IMR-90 (cell line): ENCODE results near the gene TTL. TPM values are rescaled to one million over a fixed set of nuclear protein-coding genes. Genes with fewer than 3 reads are reported as not detected.

Source experiments
- ATAC-seq: fragments of 200-7000 bp; cut with Tn5 transposase; 2 replicates; pipeline ENCODE4 v1.9.1; 2020; ENCODE audit warnings: low read depth, mild to moderate bottlenecking, moderate library complexity
- BruUV-seq: library from RNA; stranded (reverse); fragments of 400-500 nt; replicated peaks from 2 replicates; lab custom pipeline; 2021; lab: Mats Ljungman, UMichigan
- CTCF ChIA-PET: fragments of 300-600 bp; formaldehyde crosslinking; extraction: SDS; loops from one replicate; lab custom pipeline; 2021; ENCODE audit warnings: antibody characterized with exemption; lab: Yijun Ruan, JAX
- POLR2A ChIA-PET: fragments of 300-600 bp; sonication (Branson Sonifier 250); formaldehyde crosslinking; loops from one replicate; lab custom pipeline; 2022; ENCODE audit warnings: antibody characterized with exemption; ENCODE audit not compliant: unreplicated experiment; lab: Charles Lee
- DNase-seq: peaks from one replicate; pipeline ENCODE4 v3.0.0; 2013
- H2AFZ ChIP-seq: replicated peaks from 2 replicates; pipeline ENCODE3; 2013; ENCODE audit warnings: low read length, mild to moderate bottlenecking; ENCODE audit not compliant: poor library complexity
- H2AK5ac ChIP-seq: 2 replicates; pipeline ENCODE4 v1.6.1; 2013; ENCODE audit warnings: low read depth, low read length, inconsistent platforms
- H2AK9ac ChIP-seq: replicated peaks from 2 replicates; pipeline ENCODE3; 2013; ENCODE audit warnings: mild to moderate bottlenecking, low read depth, low read length, moderate library complexity; ENCODE audit not compliant: poor library complexity
- H2BK120ac ChIP-seq: 2 replicates; pipeline ENCODE4 v1.6.1; 2013; ENCODE audit warnings: low read depth, low read length, inconsistent platforms
- H2BK15ac ChIP-seq: 3 replicates; pipeline ENCODE4 v1.6.1; 2013; ENCODE audit warnings: low read depth, low read length, inconsistent platforms
- H2BK20ac ChIP-seq: 2 replicates; pipeline ENCODE4 v1.6.1; 2013; ENCODE audit warnings: low read depth, mild to moderate bottlenecking, inconsistent platforms, low read length, moderate library complexity
- H2BK5ac ChIP-seq: 2 replicates; pipeline ENCODE4 v1.6.1; 2013; ENCODE audit warnings: mild to moderate bottlenecking, low read depth, low read length, inconsistent platforms; ENCODE audit not compliant: poor library complexity, severe bottlenecking
- H3K14ac ChIP-seq: replicated peaks from 2 replicates; pipeline ENCODE4 v1.6.1; 2013; ENCODE audit warnings: low read depth, low read length, inconsistent platforms
- H3K18ac ChIP-seq: 2 replicates; pipeline ENCODE4 v1.6.1; 2013; ENCODE audit warnings: low read depth, low read length, control low read depth
- H3K23ac ChIP-seq: 2 replicates; pipeline ENCODE4 v1.6.1; 2013; ENCODE audit warnings: low read depth, low read length, inconsistent platforms
- H3K27ac ChIP-seq: 2 replicates; pipeline ENCODE4 v1.5.1; 2013; ENCODE audit warnings: mild to moderate bottlenecking, control low read depth, low read length; ENCODE audit not compliant: insufficient read depth
- H3K27me3 ChIP-seq: 2 replicates; pipeline ENCODE4 v1.6.1; 2013; ENCODE audit warnings: low read length; ENCODE audit not compliant: control insufficient read depth, insufficient read depth
- H3K36me3 ChIP-seq: 2 replicates; pipeline ENCODE4 v1.6.1; 2013; ENCODE audit warnings: low read length, mixed read lengths; ENCODE audit not compliant: control insufficient read depth, insufficient read depth
- H3K4ac ChIP-seq: 2 replicates; pipeline ENCODE4 v1.6.1; 2013; ENCODE audit warnings: low read depth, low read length, inconsistent platforms
- H3K4me1 ChIP-seq: 2 replicates; pipeline ENCODE4 v1.6.1; 2013; ENCODE audit warnings: low read length, mixed read lengths; ENCODE audit not compliant: control insufficient read depth, insufficient read depth
- H3K4me2 ChIP-seq: 2 replicates; pipeline ENCODE4 v1.6.1; 2013; ENCODE audit warnings: low read depth, mild to moderate bottlenecking, control low read depth, low read length, moderate library complexity
- H3K4me3 ChIP-seq: 2 replicates; pipeline ENCODE4 v1.5.1; 2013; ENCODE audit warnings: low read depth, mild to moderate bottlenecking, control low read depth, low read length, moderate library complexity; ENCODE audit not compliant: insufficient read depth
- H3K56ac ChIP-seq: 2 replicates; pipeline ENCODE4 v1.6.1; 2013; ENCODE audit warnings: low read length, inconsistent platforms; ENCODE audit not compliant: insufficient read depth; ENCODE audit errors: extremely low read depth
- H3K79me1 ChIP-seq, 2 experiments: 2 replicates each; pipeline ENCODE4 v1.6.1; 2013; ENCODE audit warnings: low read length in 2 of 2, inconsistent platforms in 1 of 2, low read depth in 1 of 2
- H3K9ac ChIP-seq: 2 replicates; pipeline ENCODE4 v1.6.1; 2013; ENCODE audit warnings: low read depth, low read length, control low read depth
- H3K9me1 ChIP-seq: 2 replicates; pipeline ENCODE4 v1.6.1; 2013; ENCODE audit warnings: low read length, inconsistent platforms; ENCODE audit not compliant: insufficient read depth
- H3K9me3 ChIP-seq: 2 replicates; pipeline ENCODE4 v1.6.1; 2013; ENCODE audit warnings: low read length; ENCODE audit not compliant: control insufficient read depth, insufficient read depth
- H4K20me1 ChIP-seq: 2 replicates; pipeline ENCODE4 v1.6.1; 2013; ENCODE audit warnings: low read length, inconsistent platforms; ENCODE audit not compliant: insufficient read depth
- H4K5ac ChIP-seq: 2 replicates; pipeline ENCODE4 v1.6.1; 2013; ENCODE audit warnings: mild to moderate bottlenecking, low read depth, low read length, control low read depth
- H4K8ac ChIP-seq, 2 experiments: 2 replicates each; pipeline ENCODE4 v1.6.1; 2013; ENCODE audit warnings: low read depth in 2 of 2, low read length in 2 of 2, control low read depth in 1 of 2, inconsistent platforms in 1 of 2
- H4K91ac ChIP-seq: 2 replicates; pipeline ENCODE4 v1.6.1; 2013; ENCODE audit warnings: low read depth, low read length, inconsistent platforms; ENCODE audit not compliant: insufficient read depth
- BHLHE40 ChIP-seq: fragments of 150-350 bp; IDR thresholded peaks from 2 replicates; pipeline ENCODE4 v1.6.1; 2016; ENCODE audit warnings: mild to moderate bottlenecking, low read depth, low read length
- CEBPB ChIP-seq: IDR thresholded peaks from 2 replicates; pipeline ENCODE4 v1.6.1; 2012; ENCODE audit warnings: low read depth, low read length, improper control_type of control experiment
- CHD1 ChIP-seq: IDR thresholded peaks from 2 replicates; pipeline ENCODE4 v1.6.1; 2012; ENCODE audit warnings: low read depth, low read length, improper control_type of control experiment
- FOS ChIP-seq: fragments of 150-350 bp; IDR thresholded peaks from 2 replicates; pipeline ENCODE4 v1.6.1; 2016; ENCODE audit warnings: low read depth, low read length
- MAFK ChIP-seq: IDR thresholded peaks from 2 replicates; pipeline ENCODE4 v1.6.1; 2012; ENCODE audit warnings: low read depth, low read length, improper control_type of control experiment
- MAZ ChIP-seq: IDR thresholded peaks from 2 replicates; pipeline ENCODE4 v1.6.1; 2012; ENCODE audit warnings: low read depth, mild to moderate bottlenecking, low read length, improper control_type of control experiment, moderate library complexity, borderline replicate concordance
- MXI1 ChIP-seq: IDR thresholded peaks from 2 replicates; pipeline ENCODE4 v1.6.1; 2012; ENCODE audit warnings: low read depth, mild to moderate bottlenecking, low read length, moderate library complexity, borderline replicate concordance
- NFE2L2 ChIP-seq: fragments of 150-350 bp; IDR thresholded peaks from 2 replicates; pipeline ENCODE4 v1.6.1; 2016; ENCODE audit warnings: low read depth, mild to moderate bottlenecking, low read length
- POLR2A ChIP-seq: IDR thresholded peaks from 2 replicates; pipeline ENCODE4 v1.6.1; 2012; ENCODE audit warnings: mild to moderate bottlenecking, low read depth, low read length
- RAD21 ChIP-seq: IDR thresholded peaks from 2 replicates; pipeline ENCODE4 v1.6.1; 2012; ENCODE audit warnings: low read length, improper control_type of control experiment
- RCOR1 ChIP-seq: IDR thresholded peaks from 2 replicates; pipeline ENCODE4 v1.6.1; 2012; ENCODE audit warnings: mild to moderate bottlenecking, low read length, improper control_type of control experiment; ENCODE audit not compliant: insufficient replicate concordance
- RFX5 ChIP-seq: IDR thresholded peaks from 2 replicates; pipeline ENCODE4 v1.8.0; 2012; ENCODE audit warnings: low read depth, mild to moderate bottlenecking, low read length, moderate library complexity
- SMC3 ChIP-seq: fragments of 150-350 bp; IDR thresholded peaks from 2 replicates; pipeline ENCODE4 v1.6.1; 2016; ENCODE audit warnings: low read depth, mild to moderate bottlenecking, antibody characterized with exemption, low read length, moderate library complexity
- USF2 ChIP-seq: fragments of 150-350 bp; IDR thresholded peaks from 2 replicates; pipeline ENCODE4 v1.6.1; 2017; ENCODE audit warnings: mild to moderate bottlenecking, antibody characterized with exemption, low read length, low read depth
- WGBS, 2 experiments: methylation state at CpG; one replicate each; pipeline versions ENCODE4 v1.1.5 to v1.1.7; 2013; ENCODE audit warnings: missing lambda C conversion rate in 2 of 2; ENCODE audit not compliant: insufficient read length in 1 of 2; ENCODE audit errors: extremely low coverage in 2 of 2; 5-methylcytosine and 5-hydroxymethylcytosine counted together
- dilution Hi-C: fragments of 300-500 bp; cut with HindIII; formaldehyde crosslinking; loops from one replicate; pipeline ENCODE4 v1.14.3; 2018; ENCODE audit warnings: low sequenced_read_pairs; ENCODE audit not compliant: unreplicated experiment
- in situ Hi-C: fragments of 300-500 bp; cut with MboI; formaldehyde crosslinking; loops from 3 replicates; pipeline ENCODE4 v1.14.3; 2019; ENCODE audit warnings: low sequenced_read_pairs, inconsistent platforms, mixed read lengths
- intact Hi-C: fragments of 100-400 bp; cut with micrococcal nuclease; formaldehyde crosslinking; loops from 2 replicates; pipeline ENCODE4 v1.10.0; 2022
- polyA plus RNA-seq, 3 experiments: library from polyadenylated mRNA; depleted of rRNA; stranded (reverse); fragments of >200 nt; gene quantifications; 2 replicates each; pipeline ENCODE4 v1.2.3, GENCODE V29; 2012; ENCODE audit warnings: low replicate concordance in 1 of 3
- total RNA-seq: library from RNA; depleted of rRNA; stranded (reverse); fragments of >200 nt; gene quantifications from 2 replicates; pipeline ENCODE4 v1.2.3, GENCODE V29; 2012
- TF ChIP-seq, protein P1 (sequence below): conservative IDR thresholded peaks from 2 replicates; pipeline ENCODE4 v1.5.1; 2012; ENCODE audit warnings: mild to moderate bottlenecking, low read depth, low read length, improper control_type of control experiment
- TF ChIP-seq, protein P2 (sequence below): fragments of 150-350 bp; IDR thresholded peaks from 2 replicates; pipeline ENCODE4 v1.6.1; 2016; ENCODE audit warnings: low read depth, mild to moderate bottlenecking, low read length, moderate library complexity, borderline replicate concordance

TTL gene
- total and polyA plus RNA-seq, 2 of the 4 experiments (the other 2 are of a cell fraction): 18.2 to 36.2 TPM

GRCh38 chr2:112463256-112463655 lies 18.7 kb upstream of the TTL start:
- Histone ChIP-seq H3K9me1 (no peaks in the 10 kb centered on the region), H3K4me2 (no peak overlapping the region), H2BK20ac (no peak overlapping the region), H2AK9ac (no peak overlapping the region), H3K4ac (no peak overlapping the region), H3K4me1 (no peaks in the 10 kb centered on the region), H2AFZ (no peak overlapping the region), H3K56ac (no peak overlapping the region), H4K5ac (no peak overlapping the region), H3K27me3 (peaks cover 3% of the 10 kb centered on the region), H2AK5ac (no peak overlapping the region), H3K18ac (no peak overlapping the region), H3K79me1 (no peaks in the 10 kb centered on the region), H3K9me3 (no peaks in the 10 kb centered on the region), H4K91ac (no peak overlapping the region), H3K36me3 (no peaks in the 10 kb centered on the region), H2BK5ac (no peak overlapping the region), H3K9ac (no peak overlapping the region), H2BK15ac (no peak overlapping the region), H2BK120ac (no peak overlapping the region), H4K8ac (no peak overlapping the region), H3K4me3 (no peak overlapping the region), H3K27ac (no peak overlapping the region), H3K23ac (no peak overlapping the region), H4K20me1 (no peaks in the 10 kb centered on the region), H3K14ac (no peak overlapping the region)
- TF ChIP-seq MAZ (no peak), SMC3 (no peak), USF2 (no peak), RFX5 (no peak), NFE2L2 (no peak), FOS (no peak), CEBPB (no peak), MXI1 (no peak), CHD1 (no peak), POLR2A (no peak), RAD21 (no peak), RCOR1 (no peak), MAFK (no peak), BHLHE40 (no peak)
- TF ChIP-seq, protein P1, sequence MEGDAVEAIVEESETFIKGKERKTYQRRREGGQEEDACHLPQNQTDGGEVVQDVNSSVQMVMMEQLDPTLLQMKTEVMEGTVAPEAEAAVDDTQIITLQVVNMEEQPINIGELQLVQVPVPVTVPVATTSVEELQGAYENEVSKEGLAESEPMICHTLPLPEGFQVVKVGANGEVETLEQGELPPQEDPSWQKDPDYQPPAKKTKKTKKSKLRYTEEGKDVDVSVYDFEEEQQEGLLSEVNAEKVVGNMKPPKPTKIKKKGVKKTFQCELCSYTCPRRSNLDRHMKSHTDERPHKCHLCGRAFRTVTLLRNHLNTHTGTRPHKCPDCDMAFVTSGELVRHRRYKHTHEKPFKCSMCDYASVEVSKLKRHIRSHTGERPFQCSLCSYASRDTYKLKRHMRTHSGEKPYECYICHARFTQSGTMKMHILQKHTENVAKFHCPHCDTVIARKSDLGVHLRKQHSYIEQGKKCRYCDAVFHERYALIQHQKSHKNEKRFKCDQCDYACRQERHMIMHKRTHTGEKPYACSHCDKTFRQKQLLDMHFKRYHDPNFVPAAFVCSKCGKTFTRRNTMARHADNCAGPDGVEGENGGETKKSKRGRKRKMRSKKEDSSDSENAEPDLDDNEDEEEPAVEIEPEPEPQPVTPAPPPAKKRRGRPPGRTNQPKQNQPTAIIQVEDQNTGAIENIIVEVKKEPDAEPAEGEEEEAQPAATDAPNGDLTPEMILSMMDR: no peak
- TF ChIP-seq, protein P2, sequence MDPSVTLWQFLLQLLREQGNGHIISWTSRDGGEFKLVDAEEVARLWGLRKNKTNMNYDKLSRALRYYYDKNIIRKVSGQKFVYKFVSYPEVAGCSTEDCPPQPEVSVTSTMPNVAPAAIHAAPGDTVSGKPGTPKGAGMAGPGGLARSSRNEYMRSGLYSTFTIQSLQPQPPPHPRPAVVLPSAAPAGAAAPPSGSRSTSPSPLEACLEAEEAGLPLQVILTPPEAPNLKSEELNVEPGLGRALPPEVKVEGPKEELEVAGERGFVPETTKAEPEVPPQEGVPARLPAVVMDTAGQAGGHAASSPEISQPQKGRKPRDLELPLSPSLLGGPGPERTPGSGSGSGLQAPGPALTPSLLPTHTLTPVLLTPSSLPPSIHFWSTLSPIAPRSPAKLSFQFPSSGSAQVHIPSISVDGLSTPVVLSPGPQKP: no peak
- ATAC-seq (no peak), DNase-seq (no peak)
- BruUV-seq: no TSS peak
- ChIA-PET POLR2A (no interaction called here), CTCF (no interaction called here)
- dilution Hi-C loops (no loop called here), intact Hi-C loops (no loop called here), in situ Hi-C loops (no loop called here)
- WGBS, 2 experiments: no CpG with 5 or more reads among the region's 1 CpG
